K562 (cell line): ENCODE measurements around the gene PRCC. TPM values are rescaled to one million over a fixed set of nuclear protein-coding genes. Genes with fewer than 3 reads are reported as not detected.

Experiments
- KDM2B ChIP-seq: fragments of 250-450 bp; sonication (Bioruptor Pico); IDR thresholded peaks from 2 replicates; pipeline ENCODE4 v1.8.0; 2021; ENCODE audit warnings: mild to moderate bottlenecking, moderate library complexity
- REST ChIP-seq, 2 experiments: fragments of 450-650 bp; formaldehyde crosslinking in 1 of 2; IDR thresholded peaks; 2 replicates each; pipeline versions ENCODE4 v1.4.0 to v1.6.1; 2014 to 2020; ENCODE audit warnings: mild to moderate bottlenecking in 2 of 2, borderline replicate concordance in 1 of 2, low read depth in 1 of 2
- TBP ChIP-seq: optimal IDR thresholded peaks from 2 replicates; pipeline ENCODE3; 2011; ENCODE audit warnings: low read depth, low read length, improper control_type of control experiment
- VEZF1 ChIP-seq: fragments of 200-800 bp; sonication (Bioruptor generic); IDR thresholded peaks from 2 replicates; pipeline ENCODE4 v1.6.1; 2017; ENCODE audit warnings: missing genetic modification characterization, missing compliant biosample characterization
- ZNF224 ChIP-seq: sonication (generic); formaldehyde crosslinking; IDR thresholded peaks from 2 replicates; pipeline ENCODE4 v1.8.0; 2022; ENCODE audit warnings: mild to moderate bottlenecking, missing genetic modification reagents
- ZSCAN32 ChIP-seq: fragments of 450-650 bp; formaldehyde crosslinking; IDR thresholded peaks from 2 replicates; pipeline ENCODE4 v1.4.0; 2020; ENCODE audit warnings: mild to moderate bottlenecking, moderate library complexity
- polyA plus RNA-seq, 8 experiments: library from polyadenylated mRNA; depleted of rRNA in 4 of 8; stranded (reverse) in 5 of 8; unstranded in 3 of 8; fragments of >200 nt; fragmentation: Nextera tagmentation in 2 of 8; fragmentation: Illumina TruSeq in 1 of 8; extraction: Ambion mirVana in 2 of 8; extraction: Trizol in 1 of 8; gene quantifications; 2 replicates each; pipeline versions ENCODE4 v1.2.1 to v1.2.3, GENCODE V29; 2011 to 2014; ENCODE audit warnings: inconsistent platforms in 1 of 8, missing spikeins in 1 of 8
- total RNA-seq, 7 experiments: library from RNA; depleted of rRNA in 6 of 7; stranded (reverse); fragments of >200 nt in 6 of 7; fragmentation: Illumina TruSeq in 2 of 7; extraction: Trizol in 2 of 7; gene quantifications; 2 replicates each; pipeline versions ENCODE4 v1.2.1 to v1.2.3, GENCODE V29; 2011 to 2021; ENCODE audit warnings: low replicate concordance in 1 of 7
- TF ChIP-seq, protein P1 (sequence below), 2 experiments: fragments of 450-650 bp in 1 of 2; IDR thresholded peaks; 2 replicates each; pipeline ENCODE4 v1.6.1; 2011 to 2017; ENCODE audit warnings: low read depth in 2 of 2, antibody characterized with exemption in 1 of 2, borderline replicate concordance in 1 of 2, low read length in 1 of 2, mild to moderate bottlenecking in 1 of 2, mixed read lengths in 1 of 2; ENCODE audit not compliant: control insufficient read depth in 1 of 2

PRCC gene
- total and polyA plus RNA-seq, 9 of the 15 experiments (the other 6 are each of a cell fraction or from before 2014, with no cell fraction given): 23.9 to 201 (median 41.1) TPM

- TF ChIP-seq REST (IDR thresholded peaks at IDR 0.05; ENCODE audit: borderline replicate concordance) (no peak), REST (CRISPR knock-in tag; IDR thresholded peaks at IDR 0.05; ENCODE audit: low read depth) (no peak), ZSCAN32 (CRISPR knock-in tag) (no peak), VEZF1 (CRISPR knock-in tag) (no peak), KDM2B (CRISPR knock-in tag) (no peak), ZNF224 (CRISPR knock-in tag) (no peak), TBP (no peak)
- TF ChIP-seq, protein P1, sequence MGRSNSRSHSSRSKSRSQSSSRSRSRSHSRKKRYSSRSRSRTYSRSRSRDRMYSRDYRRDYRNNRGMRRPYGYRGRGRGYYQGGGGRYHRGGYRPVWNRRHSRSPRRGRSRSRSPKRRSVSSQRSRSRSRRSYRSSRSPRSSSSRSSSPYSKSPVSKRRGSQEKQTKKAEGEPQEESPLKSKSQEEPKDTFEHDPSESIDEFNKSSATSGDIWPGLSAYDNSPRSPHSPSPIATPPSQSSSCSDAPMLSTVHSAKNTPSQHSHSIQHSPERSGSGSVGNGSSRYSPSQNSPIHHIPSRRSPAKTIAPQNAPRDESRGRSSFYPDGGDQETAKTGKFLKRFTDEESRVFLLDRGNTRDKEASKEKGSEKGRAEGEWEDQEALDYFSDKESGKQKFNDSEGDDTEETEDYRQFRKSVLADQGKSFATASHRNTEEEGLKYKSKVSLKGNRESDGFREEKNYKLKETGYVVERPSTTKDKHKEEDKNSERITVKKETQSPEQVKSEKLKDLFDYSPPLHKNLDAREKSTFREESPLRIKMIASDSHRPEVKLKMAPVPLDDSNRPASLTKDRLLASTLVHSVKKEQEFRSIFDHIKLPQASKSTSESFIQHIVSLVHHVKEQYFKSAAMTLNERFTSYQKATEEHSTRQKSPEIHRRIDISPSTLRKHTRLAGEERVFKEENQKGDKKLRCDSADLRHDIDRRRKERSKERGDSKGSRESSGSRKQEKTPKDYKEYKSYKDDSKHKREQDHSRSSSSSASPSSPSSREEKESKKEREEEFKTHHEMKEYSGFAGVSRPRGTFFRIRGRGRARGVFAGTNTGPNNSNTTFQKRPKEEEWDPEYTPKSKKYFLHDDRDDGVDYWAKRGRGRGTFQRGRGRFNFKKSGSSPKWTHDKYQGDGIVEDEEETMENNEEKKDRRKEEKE (IDR thresholded peaks at IDR 0.05; ENCODE audit: borderline replicate concordance in 1 of 2, control insufficient read depth in 1 of 2, low read depth in 2 of 2, low read length in 1 of 2): no peak
- TF ChIP-seq, all 486 proteins: peak for 0
Observed at GRCh38 chr1:156744786-156745419, 22.4 kb upstream of the PRCC start (continued).
